MM.1S (cell line): ENCODE measurements around the gene ANXA11.
"Not testable (repeated sequence)": the region's sequence is repeated elsewhere in the genome, so short reads cannot be mapped to it uniquely, and the experiment has no call there.

ENCODE experiments used
- DNase-seq: peaks from one replicate; pipeline ENCODE4 v3.0.0-alpha.2; 2015
- H2AFZ ChIP-seq: fragments of 300-600 bp; sonication (generic); 2 replicates; pipeline ENCODE4 v1.6.0; 2016; ENCODE audit warnings: antibody characterized with exemption, low read length
- H3F3A ChIP-seq: fragments of 300-600 bp; sonication (generic); 2 replicates; pipeline ENCODE4 v1.6.1; 2016; ENCODE audit warnings: mild to moderate bottlenecking, antibody characterized with exemption, low read length, moderate library complexity, mixed read lengths; ENCODE audit not compliant: insufficient read depth
- H3K27ac ChIP-seq: fragments of 300-600 bp; sonication (generic); 2 replicates; pipeline ENCODE4 v1.5.1; 2016; ENCODE audit warnings: mild to moderate bottlenecking, low read length
- H3K27me3 ChIP-seq: fragments of 300-600 bp; sonication (generic); replicated peaks from 2 replicates; pipeline ENCODE4 v1.6.0; 2016; ENCODE audit warnings: low read length; ENCODE audit not compliant: insufficient read depth
- H3K36me3 ChIP-seq: fragments of 300-600 bp; sonication (generic); replicated peaks from 2 replicates; pipeline ENCODE4 v1.6.1; 2016; ENCODE audit warnings: mild to moderate bottlenecking, low read length, mixed read lengths; ENCODE audit not compliant: insufficient read depth
- H3K4me1 ChIP-seq: fragments of 300-600 bp; sonication (generic); 2 replicates; pipeline ENCODE4 v1.6.1; 2016; ENCODE audit warnings: low read length, mixed read lengths
- H3K4me2 ChIP-seq: fragments of 300-600 bp; sonication (generic); 2 replicates; pipeline ENCODE4 v1.6.0; 2016; ENCODE audit warnings: low read depth, low read length
- H3K4me3 ChIP-seq: fragments of 300-600 bp; sonication (generic); 2 replicates; pipeline ENCODE4 v1.5.1; 2016; ENCODE audit warnings: low read length, mixed read lengths
- H3K79me2 ChIP-seq: fragments of 300-600 bp; sonication (generic); 2 replicates; pipeline ENCODE4 v1.6.1; 2016; ENCODE audit warnings: mixed run types, low read length, mixed read lengths
- H3K9ac ChIP-seq: fragments of 300-600 bp; sonication (generic); 2 replicates; pipeline ENCODE4 v1.6.1; 2016; ENCODE audit warnings: low read length, mixed read lengths
- H3K9me2 ChIP-seq: fragments of 300-600 bp; sonication (generic); replicated peaks from 2 replicates; pipeline ENCODE4 v1.6.1; 2016; ENCODE audit warnings: mild to moderate bottlenecking, low read length, mixed read lengths; ENCODE audit not compliant: insufficient read depth
- H3K9me3 ChIP-seq: fragments of 300-600 bp; sonication (generic); replicated peaks from 2 replicates; pipeline ENCODE4 v1.6.1; 2016; ENCODE audit warnings: mild to moderate bottlenecking, low read length, mixed read lengths; ENCODE audit not compliant: insufficient read depth
- H4K20me1 ChIP-seq: fragments of 300-600 bp; sonication (generic); 2 replicates; pipeline ENCODE4 v1.6.1; 2016; ENCODE audit warnings: mild to moderate bottlenecking, low read length, moderate library complexity, mixed read lengths; ENCODE audit not compliant: insufficient read depth
- EZH2 ChIP-seq: fragments of 300-600 bp; sonication (generic); optimal IDR thresholded peaks from 2 replicates; pipeline ENCODE3; 2017; ENCODE audit warnings: low read depth, mild to moderate bottlenecking, antibody characterized with exemption, low read length, mixed read lengths
- EZH2phosphoT487 ChIP-seq: fragments of 300-600 bp; sonication (generic); IDR thresholded peaks from 2 replicates; pipeline ENCODE4 v1.6.1; 2018; ENCODE audit warnings: antibody characterized with exemption, low read length
- TF ChIP-seq, protein P1 (sequence below): fragments of 300-600 bp; sonication (generic); IDR thresholded peaks from 2 replicates; pipeline ENCODE4 v1.5.1; 2016; ENCODE audit warnings: antibody characterized with exemption, low read length, mixed read lengths

Gene ANXA11

DNA sequence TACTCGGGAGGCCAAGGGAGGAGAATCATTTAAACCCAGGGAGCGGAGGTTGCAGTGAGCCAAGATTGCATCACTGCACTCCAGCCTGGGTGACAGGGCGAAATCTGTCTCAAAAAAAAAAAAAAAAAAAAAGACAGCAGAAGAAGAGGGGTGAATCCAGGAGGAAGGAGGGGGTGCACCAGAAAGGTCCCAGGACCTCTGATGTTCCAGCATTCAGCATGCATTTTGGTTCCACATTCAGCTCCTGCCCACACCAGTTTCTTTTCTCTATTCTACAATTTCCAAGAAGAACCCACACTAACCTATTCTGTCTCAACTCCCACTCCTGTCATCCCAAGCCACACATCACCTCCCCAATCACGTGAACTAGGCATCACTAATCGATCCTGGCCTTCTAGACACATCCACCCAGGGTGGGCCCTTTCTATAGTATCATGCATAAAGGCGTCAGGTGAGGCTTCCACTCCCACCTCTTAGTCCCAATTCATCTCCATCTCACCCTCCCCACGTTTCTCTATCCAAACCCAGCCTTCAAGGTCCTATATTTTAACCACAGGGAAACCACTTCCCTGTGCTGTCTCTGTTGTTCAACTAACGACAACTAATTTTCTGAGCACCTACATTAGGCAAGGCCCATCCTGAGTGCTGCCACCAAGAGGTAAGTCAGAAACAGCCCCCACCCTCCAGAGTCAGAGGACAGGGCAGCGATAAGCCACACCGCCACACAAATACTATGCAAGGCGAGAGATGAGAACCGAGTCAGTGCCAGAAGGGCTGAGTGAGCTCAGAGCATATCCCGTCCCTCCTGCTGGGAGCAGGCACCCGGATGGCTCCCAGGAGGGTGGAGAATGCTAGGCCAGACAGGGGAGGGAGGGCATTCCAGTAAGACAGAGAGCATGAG, 2.2 kb downstream of the ANXA11 start:
- peak; percentile 80 for DNase-seq
- Histone ChIP-seq H3K36me3 (no peaks in the 10 kb centered on the region), H3K9me3 (no peaks in the 10 kb centered on the region), H3K4me3 (peak overlapping the region; percentile 96), H2AFZ (no peak overlapping the region), H4K20me1 (no peaks in the 10 kb centered on the region), H3K27me3 (no peaks in the 10 kb centered on the region), H3K9me2 (no peaks in the 10 kb centered on the region), H3K4me2 (peak overlapping the region; percentile 91), H3K79me2 (peaks cover 72% of the 10 kb centered on the region), H3K27ac (peak overlapping the region; percentile 61; the same call in 1 of the 2 replicates), H3K4me1 (peaks cover 34% of the 10 kb centered on the region), H3F3A (peaks cover 30% of the 10 kb centered on the region), H3K9ac (peak overlapping the region; percentile 90)
- TF ChIP-seq, protein P1, sequence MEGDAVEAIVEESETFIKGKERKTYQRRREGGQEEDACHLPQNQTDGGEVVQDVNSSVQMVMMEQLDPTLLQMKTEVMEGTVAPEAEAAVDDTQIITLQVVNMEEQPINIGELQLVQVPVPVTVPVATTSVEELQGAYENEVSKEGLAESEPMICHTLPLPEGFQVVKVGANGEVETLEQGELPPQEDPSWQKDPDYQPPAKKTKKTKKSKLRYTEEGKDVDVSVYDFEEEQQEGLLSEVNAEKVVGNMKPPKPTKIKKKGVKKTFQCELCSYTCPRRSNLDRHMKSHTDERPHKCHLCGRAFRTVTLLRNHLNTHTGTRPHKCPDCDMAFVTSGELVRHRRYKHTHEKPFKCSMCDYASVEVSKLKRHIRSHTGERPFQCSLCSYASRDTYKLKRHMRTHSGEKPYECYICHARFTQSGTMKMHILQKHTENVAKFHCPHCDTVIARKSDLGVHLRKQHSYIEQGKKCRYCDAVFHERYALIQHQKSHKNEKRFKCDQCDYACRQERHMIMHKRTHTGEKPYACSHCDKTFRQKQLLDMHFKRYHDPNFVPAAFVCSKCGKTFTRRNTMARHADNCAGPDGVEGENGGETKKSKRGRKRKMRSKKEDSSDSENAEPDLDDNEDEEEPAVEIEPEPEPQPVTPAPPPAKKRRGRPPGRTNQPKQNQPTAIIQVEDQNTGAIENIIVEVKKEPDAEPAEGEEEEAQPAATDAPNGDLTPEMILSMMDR, result peak; percentile 73
- TF ChIP-seq EZH2phosphoT487, result no peak
- TF ChIP-seq EZH2, result no peak

DNA sequence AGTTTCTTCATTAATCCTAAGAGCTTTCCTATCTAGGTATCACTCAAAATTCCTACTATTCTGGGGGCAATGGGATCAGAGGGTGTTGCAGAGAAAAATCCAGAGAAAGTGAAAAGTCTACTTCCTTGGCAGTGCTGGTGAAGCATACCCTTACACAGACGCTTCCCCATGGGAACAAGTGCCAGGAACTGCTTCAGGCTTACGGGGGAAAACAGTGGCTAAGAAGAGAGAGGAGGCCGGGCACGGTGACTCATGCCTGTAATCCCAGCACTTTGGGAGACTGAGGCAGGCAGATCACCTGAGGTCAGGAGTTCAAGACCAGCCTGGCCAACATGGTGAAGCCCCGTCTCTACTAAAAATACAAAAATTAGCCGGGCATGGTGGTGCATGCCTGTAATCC, 2.8 kb downstream of the ANXA11 start:
- H3F3A ChIP-seq, result peaks cover 36% of the 10 kb centered on the region

DNA sequence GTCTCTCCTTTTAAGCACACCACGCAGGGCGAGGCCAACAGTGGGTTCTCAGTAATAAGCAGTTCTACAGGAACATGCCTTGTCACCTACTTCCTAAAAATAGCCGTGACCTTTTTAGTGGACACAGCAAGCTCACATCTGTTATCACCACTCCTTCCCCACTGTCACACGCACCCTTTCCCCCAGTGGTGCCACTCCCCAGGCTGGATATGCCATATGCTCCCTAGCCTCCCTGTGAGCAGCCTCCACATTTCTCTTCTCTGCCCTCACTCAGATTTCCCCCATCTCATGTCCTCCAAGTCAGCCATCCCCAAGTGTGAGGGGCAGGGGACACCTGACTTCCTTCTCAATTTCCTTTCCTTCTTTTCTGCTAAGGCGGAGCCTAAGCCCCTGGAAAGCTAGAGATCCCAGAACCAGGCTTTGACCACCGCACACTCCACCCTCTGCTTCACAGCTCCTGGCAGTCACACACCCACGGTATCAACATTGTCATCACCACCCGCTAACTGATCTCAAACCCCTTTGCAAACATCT, 3.7 kb downstream of the ANXA11 start:
- peak overlapping the region; percentile 91; the same call in 1 of the 2 replicates for H3K4me2 ChIP-seq
- peaks cover 87% of the 10 kb centered on the region for H3K79me2 ChIP-seq
- H3K4me1 ChIP-seq, result peaks cover 47% of the 10 kb centered on the region

More for the DNA sequence above, 2.8 kb downstream of the ANXA11 start:
- Histone ChIP-seq H3K4me1 (peaks cover 39% of the 10 kb centered on the region), H3K4me3 (peak overlapping the region; percentile 96; the same call in 1 of the 2 replicates), H3K79me2 (peaks cover 78% of the 10 kb centered on the region), H3K4me2 (peak overlapping the region; percentile 91)
- H3K36me3 ChIP-seq, H3K27me3 ChIP-seq, H4K20me1 ChIP-seq, H2AFZ ChIP-seq, DNase-seq, H3K9ac ChIP-seq, H3K9me3 ChIP-seq, H3K27ac ChIP-seq, H3K9me2 ChIP-seq: not testable (repeated sequence)

More for the DNA sequence above, 3.7 kb downstream of the ANXA11 start:
- Histone ChIP-seq H4K20me1 (no peaks in the 10 kb centered on the region), H2AFZ (no peak overlapping the region), H3K9me3 (no peaks in the 10 kb centered on the region), H3F3A (peaks cover 45% of the 10 kb centered on the region), H3K27ac (no peak overlapping the region), H3K27me3 (no peaks in the 10 kb centered on the region), H3K36me3 (no peaks in the 10 kb centered on the region), H3K4me3 (no peak overlapping the region), H3K9me2 (no peaks in the 10 kb centered on the region), H3K9ac (no peak overlapping the region)
- no peak for DNase-seq
- TF ChIP-seq EZH2 (no peak), EZH2phosphoT487 (no peak)
- TF ChIP-seq, protein P1, result no peak
